GM21390 (cell line): ENCODE results near the gene NUMA1.

ENCODE experiments used
- ATAC-seq: cut with Tn5 transposase; IDR thresholded peaks from one replicate; pipeline ENCODE4 v1.9.1; 2021; ENCODE audit not compliant: unreplicated experiment

NUMA1 gene

DNA sequence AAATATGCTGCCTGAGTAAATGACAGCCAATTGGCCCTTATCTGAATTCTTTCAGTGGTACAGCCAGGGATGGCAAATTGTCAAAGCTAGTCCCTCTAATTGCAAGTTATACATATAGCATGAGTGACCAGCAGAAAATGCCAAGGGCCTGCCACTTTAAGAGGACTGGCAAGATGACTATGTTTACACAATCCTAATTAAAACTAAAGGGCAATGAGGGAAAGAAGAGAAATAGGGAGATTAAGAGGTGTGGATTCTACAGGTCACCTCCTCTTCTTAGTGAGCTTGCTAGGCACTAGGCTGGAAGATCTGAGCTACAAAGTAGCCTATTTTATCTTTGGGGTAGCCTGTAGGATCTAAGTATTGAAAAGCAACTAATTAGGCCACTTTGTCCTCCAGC lies 13.5 kb downstream of the NUMA1 start:
- ATAC-seq = no peak

DNA sequence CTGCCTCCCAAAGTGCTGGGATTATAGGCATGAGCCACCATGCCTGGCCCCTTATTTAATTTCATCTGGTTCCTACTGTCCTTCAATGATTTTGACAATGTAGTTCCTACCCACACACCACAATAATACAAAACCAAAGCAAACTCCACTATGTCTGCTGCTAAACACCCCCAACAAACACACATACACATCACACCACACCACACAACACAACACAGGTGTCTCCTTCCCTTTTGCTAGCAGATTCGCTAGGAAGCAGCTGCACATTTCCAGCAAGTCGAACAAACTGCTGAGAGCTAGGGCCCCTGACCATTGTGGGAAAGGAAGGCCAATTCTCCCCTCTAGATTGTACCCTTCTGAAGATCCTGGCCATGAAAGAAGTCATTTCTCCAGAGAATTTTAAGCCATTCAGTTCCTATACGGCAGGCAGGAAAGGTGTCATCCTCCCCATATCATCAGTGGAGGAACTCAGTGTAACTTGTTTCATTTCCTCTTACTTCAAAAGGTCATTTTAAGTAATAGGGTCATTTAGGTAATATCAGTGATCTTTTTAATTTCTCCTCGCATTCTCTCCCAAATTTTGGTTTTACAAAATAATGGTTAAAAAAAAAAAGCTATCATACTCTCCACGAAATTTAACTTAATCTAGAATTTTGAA lies 18.5 kb downstream of the NUMA1 start:
- ATAC-seq = no peak

DNA sequence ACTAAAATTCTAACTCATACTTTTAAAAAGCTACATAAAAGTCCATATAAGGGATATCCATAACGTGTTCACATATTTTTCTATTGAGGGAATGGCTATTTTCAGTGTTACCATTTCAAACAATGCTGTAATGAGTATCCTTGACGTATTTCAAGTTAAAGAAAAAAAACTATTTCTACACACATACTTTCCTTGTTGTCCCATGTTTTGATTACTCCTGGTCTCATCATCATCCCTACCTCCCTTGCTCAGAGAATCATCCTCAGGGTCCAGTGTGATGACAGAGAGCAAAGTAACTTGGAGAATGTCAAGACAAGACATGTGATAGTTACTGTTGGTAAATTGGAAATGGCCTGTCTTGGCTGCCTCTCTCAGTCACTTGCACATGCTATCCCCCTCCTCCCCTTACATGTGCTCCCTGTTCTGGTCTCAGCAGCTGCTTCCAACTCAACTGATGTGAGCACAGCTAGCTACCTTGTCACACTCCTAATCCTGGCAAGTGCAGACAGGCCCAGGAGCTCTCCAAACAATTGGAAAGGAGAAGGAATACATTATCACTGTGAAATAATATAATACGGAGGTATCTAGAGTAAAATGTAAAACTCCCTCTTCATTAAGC lies 21.8 kb downstream of the NUMA1 start:
- ATAC-seq = no peak

DNA sequence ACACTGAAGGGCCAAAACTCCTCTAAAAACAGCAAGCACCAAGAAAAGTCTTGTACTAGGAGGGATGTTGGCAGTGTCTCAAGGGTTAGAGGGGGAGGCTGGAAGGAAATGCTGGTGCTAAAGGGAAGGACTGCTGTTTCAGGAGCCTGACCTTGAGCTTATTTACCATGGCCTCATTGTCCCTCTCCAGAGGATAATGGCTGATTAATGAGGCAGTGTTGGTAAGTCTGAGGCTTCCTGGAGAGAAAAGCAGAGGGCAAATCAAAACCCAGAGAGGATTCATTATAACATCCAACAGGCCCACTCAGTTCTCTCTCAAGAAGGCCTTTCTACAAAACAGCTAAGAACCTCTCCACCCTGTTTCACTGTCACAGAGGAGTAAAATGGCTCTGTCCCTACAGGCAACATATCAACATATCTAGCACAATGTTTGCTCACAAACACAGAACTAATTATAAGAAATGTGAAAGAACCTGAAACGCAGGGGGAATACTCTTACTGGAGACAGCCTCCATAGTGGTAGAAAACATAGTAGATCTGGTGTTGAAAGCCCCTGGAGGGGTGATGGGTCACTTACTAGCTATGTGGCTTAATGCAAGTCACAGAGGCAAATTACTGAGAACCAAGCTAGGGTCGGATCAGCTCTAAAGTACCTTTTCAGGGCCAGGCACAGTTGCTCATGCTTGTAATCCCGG lies 31.4 kb downstream of the NUMA1 start:
- no peak for ATAC-seq

DNA sequence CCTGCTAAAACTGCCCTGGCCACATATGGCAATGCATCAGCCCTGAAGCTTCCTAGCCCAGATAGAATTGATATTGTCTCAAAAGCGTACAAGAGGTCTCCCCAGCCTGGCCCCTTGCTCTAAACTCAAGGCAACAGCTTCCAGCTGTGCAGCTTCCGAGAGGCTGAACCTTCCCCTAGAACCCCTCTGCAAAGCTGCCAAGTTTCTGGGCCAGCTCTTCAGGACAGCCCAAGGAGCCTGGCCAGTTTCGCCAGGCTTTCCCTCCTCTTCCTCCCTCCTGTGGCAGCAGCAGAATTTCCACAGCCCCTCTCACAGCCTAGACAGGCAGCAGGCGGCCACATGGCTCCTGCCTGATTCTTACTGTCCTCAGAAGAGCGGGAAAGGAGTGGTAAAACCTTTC lies 34.5 kb downstream of the NUMA1 start:
- no peak for ATAC-seq

DNA sequence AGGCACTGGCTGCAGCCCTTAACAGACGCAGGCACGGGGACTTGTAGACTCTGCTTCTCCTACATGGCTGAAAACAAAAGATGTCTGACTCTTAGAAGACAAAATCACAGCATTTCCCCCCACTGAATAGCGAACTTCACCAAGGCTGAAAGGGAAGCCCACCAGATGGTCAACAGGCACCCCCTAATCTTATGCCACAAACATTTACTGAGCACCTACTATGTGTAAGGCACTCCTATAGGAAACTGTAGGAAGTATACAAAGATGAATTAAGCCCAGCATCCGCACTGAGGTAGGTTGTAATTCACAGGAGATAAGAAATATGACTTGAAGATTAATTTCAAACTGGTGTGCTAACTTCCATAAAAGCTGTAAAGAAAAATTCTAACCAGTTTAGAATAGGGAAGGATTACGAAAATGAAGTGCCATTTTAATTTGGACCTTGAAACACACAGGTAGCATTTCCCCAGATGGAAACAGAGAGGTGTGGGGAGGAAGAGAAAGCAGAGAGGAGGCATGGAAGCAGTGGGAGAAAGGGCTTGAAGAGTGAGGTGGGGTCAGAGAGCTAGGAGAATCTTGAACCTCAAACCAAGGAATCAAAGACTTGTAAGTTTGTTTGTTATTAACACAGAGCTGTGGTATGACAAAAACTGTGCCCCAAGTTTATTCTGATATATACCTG lies 38.1 kb downstream of the NUMA1 start:
- ATAC-seq = no peak

DNA sequence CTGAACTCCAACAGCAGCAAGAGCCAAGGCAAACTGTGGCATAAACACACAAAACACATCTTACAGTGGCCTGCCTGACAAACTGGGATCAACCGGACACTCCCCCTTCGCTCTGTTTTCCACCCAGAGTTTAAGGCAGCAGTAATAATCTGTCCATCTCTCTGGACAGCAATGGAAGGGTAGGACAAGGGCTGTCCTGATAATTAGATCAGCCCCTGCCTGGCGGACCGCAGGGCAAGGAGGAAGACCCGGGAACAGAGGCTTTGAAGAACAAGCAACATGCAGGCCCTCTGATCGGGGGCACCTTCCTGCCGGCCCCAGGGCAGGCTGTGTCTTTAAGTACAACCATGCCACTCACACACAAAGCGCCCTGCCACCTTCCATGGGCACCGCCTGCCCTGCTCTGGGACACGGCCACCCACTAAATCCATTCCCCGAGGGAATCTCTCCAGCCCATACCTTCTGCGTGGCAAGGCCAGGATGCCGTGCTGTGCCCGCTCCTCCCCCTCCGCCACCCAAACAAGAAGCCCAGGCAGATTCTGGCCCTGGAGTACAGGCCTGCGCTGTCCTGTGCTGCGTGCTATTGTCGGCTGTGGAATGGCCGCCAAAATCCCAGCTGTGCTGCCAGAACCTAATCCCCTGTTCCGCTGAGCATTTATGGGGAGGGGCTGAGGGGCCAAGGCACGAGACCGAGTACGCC lies 38.8 kb downstream of the NUMA1 start:
- no peak for ATAC-seq

DNA sequence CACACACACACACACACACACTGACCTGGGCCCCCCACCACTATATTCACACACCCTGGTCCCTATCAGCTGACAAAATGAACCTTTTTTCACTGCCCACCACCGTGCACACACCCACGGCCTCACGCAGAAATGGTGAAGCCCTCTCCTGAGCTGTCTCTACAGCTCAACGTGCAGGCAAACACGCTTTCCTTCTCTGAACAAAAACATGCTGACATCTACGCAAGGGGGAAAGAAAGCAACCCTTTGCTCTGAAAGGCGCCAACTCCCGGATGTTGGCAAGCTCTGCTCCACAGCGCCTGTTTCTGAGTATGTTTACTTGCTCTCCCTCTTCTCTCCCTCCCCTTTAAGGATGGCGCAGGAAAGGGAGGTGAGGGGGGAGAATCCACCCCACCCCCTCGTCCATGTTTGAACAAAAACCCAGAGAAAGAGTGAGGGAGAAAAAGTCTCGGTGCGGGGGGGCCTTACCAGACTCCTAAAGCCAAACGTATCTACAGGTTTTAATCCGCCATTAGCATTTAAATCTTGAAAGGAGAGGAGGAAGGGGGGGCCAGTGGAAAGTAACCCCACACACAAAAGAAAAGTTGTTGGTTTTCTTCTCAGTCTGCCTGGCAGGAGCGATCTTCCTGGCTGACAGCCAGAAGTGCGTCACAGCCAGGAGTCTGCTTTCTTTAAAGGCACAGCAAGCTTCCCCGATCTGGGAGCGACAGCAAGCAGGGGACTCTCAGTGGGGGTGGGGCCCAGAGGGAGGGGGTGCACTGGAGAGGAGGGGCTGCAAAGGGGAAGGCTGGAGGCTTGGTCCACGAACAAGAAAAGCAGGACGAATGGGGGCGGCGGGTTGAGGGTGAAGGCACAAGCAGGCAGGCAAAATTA lies 39.6 kb downstream of the NUMA1 start:
- no peak for ATAC-seq

DNA sequence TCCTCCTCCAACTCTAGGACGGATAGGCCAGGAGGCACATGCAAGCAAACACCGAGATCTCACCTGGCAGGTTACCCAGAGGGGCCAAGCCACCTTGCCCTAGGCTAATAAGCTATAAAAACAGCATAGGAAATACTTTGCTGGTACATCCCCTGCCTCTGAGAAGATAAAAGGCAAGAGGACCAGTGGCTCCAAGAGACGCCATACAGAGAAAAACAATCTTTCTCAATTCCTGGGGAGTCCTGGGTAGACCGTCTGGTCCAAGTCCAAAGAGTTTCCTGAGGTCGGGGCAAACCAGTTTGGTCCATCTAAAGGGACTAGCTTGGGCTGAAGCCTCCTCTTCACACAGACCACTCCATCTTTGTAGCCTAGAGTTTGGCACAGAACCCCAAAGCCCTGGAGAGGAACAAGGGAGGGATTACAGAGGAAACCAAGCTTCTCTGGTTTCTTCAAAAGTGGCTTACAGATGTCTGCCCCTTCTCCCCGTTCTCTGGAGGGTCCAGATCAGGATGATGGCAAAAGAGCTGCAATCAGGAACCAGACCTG lies 40.4 kb downstream of the NUMA1 start:
- no peak for ATAC-seq

DNA sequence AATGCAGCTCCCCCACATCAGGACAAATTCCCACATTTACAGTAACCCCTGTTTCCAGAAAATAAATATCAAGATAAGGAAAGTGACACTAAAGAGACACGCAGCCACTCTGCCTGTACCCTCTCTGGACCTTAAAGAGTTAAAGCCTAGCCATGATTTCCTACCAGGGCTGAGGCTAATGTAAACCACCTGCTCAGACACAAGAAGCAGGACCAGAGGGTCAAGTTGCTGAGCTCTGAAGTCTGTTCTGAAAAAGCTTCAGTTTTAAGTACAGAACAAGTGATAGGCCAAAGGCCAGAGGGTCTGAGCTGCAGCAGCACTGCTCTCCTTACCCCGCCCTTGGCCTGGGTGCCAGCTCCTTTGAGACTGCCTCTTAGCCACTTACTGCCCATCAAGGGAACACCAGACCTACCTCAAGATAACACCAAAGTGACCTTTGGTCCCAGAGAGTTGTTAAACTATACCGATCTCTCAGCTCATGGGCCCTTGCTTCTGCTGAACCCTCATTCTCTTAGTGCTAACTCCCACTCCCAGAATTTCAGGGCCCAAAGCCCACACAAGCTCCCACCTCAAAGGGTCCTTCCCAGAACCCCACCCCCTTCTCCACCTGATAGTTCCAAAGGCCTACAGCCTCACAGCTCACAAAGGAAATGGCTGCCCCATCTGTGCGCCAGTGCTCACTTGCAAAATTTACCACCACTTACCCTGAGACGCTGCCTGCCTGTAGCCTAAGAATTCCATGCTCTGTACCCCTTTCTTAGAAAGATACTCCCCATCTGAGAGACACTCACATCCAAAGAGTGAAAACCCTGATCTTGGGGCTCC lies 41.1 kb downstream of the NUMA1 start:
- ATAC-seq = no peak

DNA sequence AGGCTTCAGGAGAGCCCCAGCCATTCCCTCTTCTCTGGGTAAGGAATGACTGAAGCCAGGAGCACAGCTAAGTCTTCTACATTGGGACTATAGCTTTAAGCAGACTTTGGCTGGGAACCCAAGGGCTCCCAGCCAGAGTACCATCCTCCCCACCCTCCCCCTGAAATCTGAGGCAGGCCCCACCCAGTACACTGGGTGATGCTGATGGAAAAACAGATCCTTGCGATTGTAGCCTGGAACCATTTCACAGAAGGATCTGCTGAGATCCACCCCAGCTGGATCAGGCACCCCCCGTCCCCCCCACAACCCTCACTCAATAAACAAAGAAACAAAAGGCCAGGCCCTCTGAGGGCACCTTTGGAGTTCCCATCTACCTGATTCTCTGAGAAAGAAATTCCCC lies 41.9 kb downstream of the NUMA1 start:
- no peak for ATAC-seq

DNA sequence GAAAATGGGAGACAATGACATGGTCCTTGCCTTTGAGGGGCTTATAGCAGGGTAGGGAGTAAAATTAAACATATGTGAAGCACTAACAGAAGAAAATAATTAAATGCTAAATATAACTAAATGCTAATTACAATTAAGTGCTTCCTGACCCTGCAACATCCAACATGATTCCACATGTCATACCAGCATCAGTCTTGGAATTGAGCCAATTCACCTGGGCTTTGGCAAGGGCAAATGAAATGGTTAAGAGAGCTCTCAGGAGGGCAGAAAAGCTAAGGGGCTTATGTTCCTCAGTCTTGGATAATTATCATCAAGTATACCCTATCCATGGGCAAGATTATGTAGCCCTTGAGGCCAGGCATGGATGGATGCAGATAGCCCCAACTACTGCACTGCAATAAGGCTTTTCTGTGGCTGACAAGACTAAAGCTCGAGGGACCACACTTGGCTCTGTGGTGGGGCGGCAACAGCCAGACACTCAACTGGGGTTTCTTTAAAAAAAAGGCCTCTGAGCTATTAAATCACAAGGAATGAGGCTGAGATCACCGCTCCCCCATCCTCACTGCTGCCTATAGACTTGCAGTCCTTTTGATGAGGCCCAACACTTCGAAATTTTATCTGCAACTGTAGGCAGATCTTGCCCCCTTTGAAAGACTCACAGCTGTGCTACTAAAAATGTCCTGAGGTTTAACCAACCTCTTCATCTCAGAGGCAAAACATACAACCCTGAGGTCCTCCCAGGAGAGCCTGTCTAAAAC lies 42.6 kb downstream of the NUMA1 start:
- ATAC-seq = no peak

DNA sequence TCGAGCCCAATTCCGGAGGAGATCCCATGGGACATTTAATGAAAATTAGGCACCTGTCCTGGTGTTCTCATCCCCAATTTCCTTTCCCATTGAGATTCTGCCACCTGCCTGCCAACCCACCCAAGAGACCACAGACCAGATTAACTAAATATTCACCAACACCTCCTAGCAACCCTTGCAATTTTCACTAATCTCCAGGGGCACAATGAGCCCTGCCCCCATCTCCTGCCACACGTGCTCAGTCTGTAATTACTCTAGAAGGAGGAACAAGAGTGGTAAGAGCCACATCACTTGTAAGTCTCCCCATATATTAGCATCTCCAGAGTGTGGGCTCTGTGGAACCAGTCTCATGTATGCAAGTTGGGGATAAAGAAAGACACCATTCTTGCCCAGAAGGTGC lies 43.7 kb downstream of the NUMA1 start:
- ATAC-seq = no peak

DNA sequence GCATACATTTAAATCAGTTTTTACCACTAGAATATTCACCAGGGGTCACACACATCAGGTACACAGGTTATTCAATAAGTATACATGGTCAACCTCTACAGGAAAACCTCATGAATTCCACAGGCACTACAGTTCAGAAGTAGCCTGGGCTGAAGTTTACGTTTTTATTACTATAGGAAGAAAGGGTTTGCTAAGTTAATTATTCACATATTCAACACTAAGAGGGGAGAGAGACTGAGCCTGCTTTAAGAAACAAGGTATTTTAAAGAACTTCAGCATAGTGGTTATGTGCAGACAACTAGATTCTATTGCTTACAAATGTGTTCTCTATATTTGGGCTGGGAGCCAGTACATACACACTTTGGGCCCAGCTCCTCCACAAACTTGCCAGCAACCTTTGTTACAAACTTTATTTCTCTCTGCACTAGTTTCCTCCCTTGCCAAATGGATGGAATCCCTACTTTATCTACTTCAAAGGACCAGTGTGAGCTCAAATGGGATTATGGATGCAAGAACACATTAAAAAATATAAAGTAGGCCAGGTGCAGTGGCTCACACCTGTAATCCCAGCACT lies 49.8 kb downstream of the NUMA1 start:
- ATAC-seq = no peak

DNA sequence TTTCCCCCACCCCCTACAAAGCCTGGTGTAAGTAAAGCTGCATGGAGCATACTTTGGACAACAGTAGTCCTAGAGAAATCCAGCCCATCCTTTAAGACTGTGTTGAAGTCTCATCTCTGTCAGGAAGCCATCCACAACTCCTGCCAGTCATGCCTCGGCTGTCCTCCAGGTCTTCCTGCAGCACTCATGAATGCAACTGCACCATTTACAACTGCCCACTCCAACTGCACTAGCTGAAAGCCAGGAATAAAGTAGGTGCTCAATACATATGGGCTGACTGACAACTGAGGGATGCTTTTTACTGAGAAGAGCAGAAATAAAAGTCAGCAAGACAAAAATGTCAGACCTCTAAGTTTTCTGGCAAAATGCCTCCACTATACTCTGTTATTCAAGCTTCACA lies 54.3 kb downstream of the NUMA1 start:
- ATAC-seq = no peak

DNA sequence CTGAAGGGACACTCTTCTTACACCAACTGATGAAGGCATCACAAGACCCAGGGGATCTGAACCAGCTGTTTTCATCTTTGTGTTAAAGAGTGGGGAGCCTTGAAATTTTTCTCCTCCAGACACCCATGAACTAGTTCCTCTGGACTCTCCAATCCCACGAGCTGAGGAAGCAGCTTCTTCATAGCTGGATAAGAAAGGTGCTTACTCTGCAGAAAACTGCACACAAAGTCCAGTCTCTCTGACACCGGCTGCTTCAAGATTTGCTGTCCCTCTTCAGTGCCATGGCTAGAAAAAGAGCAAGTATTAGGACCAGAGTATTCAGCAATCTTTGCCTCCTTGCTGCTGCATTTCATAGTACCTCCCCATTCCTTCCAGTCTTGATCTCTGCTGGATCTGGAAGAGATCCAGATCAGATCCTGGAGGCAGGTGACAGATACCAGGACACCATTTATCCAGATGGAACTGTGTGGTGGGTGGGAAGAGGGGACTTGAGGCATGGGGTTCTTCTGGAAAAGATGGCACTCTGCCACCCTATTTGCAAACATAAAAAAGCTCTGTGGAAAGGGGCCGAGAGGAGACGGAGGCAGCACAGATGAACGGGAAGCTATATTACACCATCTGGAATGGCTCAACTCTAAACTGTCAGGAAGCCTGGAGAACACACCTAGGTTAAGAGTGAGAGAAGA lies 56.1 kb downstream of the NUMA1 start:
- ATAC-seq = no peak

DNA sequence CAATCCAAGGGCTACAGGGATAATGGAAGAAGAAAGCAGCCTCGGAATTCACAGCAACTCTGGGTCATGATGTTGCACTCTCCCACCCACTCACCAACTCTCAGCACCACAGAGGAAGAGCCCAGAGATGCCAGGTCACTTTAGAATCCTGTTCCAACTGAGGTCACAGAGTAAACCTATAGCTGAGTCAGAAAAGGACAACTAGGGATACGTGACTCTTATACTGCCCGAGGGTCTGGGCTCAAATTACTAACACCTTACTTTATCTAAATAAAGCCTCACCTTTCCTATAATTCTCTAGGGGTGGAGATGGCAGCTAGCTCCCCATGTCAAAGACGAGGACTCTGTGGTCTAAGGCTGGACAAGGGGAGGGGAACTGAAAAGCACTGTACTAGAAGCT lies 57.0 kb downstream of the NUMA1 start:
- ATAC-seq = no peak

DNA sequence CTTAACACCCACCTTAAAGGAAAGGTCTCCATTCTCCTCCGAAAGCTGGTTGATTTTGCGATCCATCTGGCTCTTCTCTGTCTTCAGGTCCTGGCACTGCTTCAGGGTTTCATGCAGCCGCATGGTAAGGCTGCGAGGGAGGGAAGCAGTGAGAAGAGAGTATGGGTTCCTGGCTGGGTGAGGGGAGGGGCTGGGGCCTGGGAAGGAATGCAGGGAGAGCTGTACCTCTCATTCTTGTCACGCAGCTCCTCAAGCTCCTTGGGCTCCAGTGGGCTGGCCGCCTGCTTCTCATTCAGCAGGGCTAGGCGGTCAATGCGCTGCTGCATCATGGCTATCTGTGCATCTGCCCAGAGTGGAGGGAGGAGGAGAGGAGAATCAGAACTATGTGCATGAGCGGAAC lies 62.2 kb downstream of the NUMA1 start:
- no peak for ATAC-seq
